OCI-LY7 (cell line): ENCODE data around the gene ZNRF3. TPM values are rescaled to one million over a fixed set of nuclear protein-coding genes. Genes with fewer than 3 reads are reported as not detected.
"Not testable (repeated sequence)": the region's sequence is repeated elsewhere in the genome, so short reads cannot be mapped to it uniquely, and the experiment has no call there.

Experiments used
- BruUV-seq: library from RNA; stranded (reverse); fragments of 400-500 nt; replicated peaks from 2 replicates; lab custom pipeline; 2021; lab: Mats Ljungman, UMichigan
- CTCF ChIA-PET: fragments of 300-600 bp; sonication (Branson Sonifier 250); formaldehyde crosslinking; loops from one replicate; lab custom pipeline; 2022; ENCODE audit warnings: antibody characterized with exemption; ENCODE audit not compliant: unreplicated experiment; lab: Charles Lee
- POLR2A ChIA-PET: fragments of 300-600 bp; sonication (Branson Sonifier 250); formaldehyde crosslinking; loops from one replicate; lab custom pipeline; 2022; ENCODE audit warnings: antibody characterized with exemption; lab: Charles Lee
- DNase-seq: peaks from one replicate; pipeline ENCODE4 v3.0.0-alpha.2; 2015; ENCODE audit warnings: low spot score
- H2AFZ ChIP-seq: fragments of 200-600 bp; sonication (generic), shearing (Covaris generic); 2 replicates; pipeline ENCODE4 v1.6.1; 2014; ENCODE audit warnings: mild to moderate bottlenecking, antibody characterized with exemption, low read length, moderate library complexity
- H3K27ac ChIP-seq: fragments of 200-600 bp; sonication (generic); 2 replicates; pipeline ENCODE4 v1.5.1; 2014; ENCODE audit warnings: mixed run types, low read depth, mild to moderate bottlenecking, moderate library complexity, low read length, inconsistent platforms; ENCODE audit not compliant: poor library complexity, severe bottlenecking
- H3K36me3 ChIP-seq: fragments of 200-600 bp; sonication (generic); 2 replicates; pipeline ENCODE4 v1.6.1; 2014; ENCODE audit warnings: mild to moderate bottlenecking, antibody characterized with exemption, low read length, moderate library complexity, mixed read lengths; ENCODE audit not compliant: insufficient read depth
- H3K4me1 ChIP-seq: fragments of 200-600 bp; sonication (generic); 2 replicates; pipeline ENCODE4 v1.5.1; 2014; ENCODE audit warnings: mild to moderate bottlenecking, low read length; ENCODE audit not compliant: insufficient read depth, poor library complexity, severe bottlenecking
- H3K4me2 ChIP-seq: fragments of 200-600 bp; sonication (generic); 2 replicates; pipeline ENCODE4 v1.6.1; 2014; ENCODE audit warnings: mild to moderate bottlenecking, low read length
- H3K4me3 ChIP-seq: fragments of 200-600 bp; sonication (generic); 2 replicates; pipeline ENCODE4 v1.5.1; 2014; ENCODE audit warnings: mild to moderate bottlenecking, low read depth, low read length; ENCODE audit not compliant: poor library complexity, severe bottlenecking
- H3K79me2 ChIP-seq: fragments of 200-600 bp; sonication (generic); 2 replicates; pipeline ENCODE4 v1.6.1; 2016; ENCODE audit warnings: low read depth, mild to moderate bottlenecking, low read length, moderate library complexity, mixed read lengths; ENCODE audit not compliant: insufficient read depth
- H3K9me2 ChIP-seq: fragments of 200-600 bp; sonication (generic); 2 replicates; pipeline ENCODE4 v1.6.1; 2016; ENCODE audit warnings: mild to moderate bottlenecking, low read length, mixed read lengths; ENCODE audit not compliant: insufficient read depth
- H3K9me3 ChIP-seq: fragments of 200-600 bp; sonication (generic); 2 replicates; pipeline ENCODE4 v1.6.1; 2014; ENCODE audit warnings: mild to moderate bottlenecking, mixed run types, low read length, mixed read lengths
- H4K20me1 ChIP-seq: fragments of 200-600 bp; sonication (generic); 2 replicates; pipeline ENCODE4 v1.6.1; 2014; ENCODE audit warnings: mild to moderate bottlenecking, antibody characterized with exemption, low read length, moderate library complexity, mixed read lengths; ENCODE audit not compliant: insufficient read depth
- EZH2phosphoT487 ChIP-seq: fragments of 200-600 bp; sonication (generic); IDR thresholded peaks from 2 replicates; pipeline ENCODE4 v1.6.1; 2018; ENCODE audit warnings: low read depth, borderline replicate concordance, mild to moderate bottlenecking, mixed run types, antibody characterized with exemption, low read length, moderate library complexity, mixed read lengths
- intact Hi-C: fragments of 100-400 bp; cut with micrococcal nuclease; formaldehyde crosslinking; loops from one replicate; pipeline ENCODE4 v1.10.0; 2022; ENCODE audit not compliant: unreplicated experiment
- total RNA-seq, 2 experiments: library from RNA; depleted of rRNA in 1 of 2; stranded (reverse); fragments of >200 nt in 1 of 2; shearing (Covaris generic) in 1 of 2; gene quantifications; 2 replicates each; pipeline ENCODE4 v1.2.3, GENCODE V29; 2014 to 2022
- TF ChIP-seq, protein P1 (sequence below): fragments of 200-600 bp; sonication (generic); conservative IDR thresholded peaks from 2 replicates; pipeline ENCODE4 v1.5.1; 2014; ENCODE audit warnings: mild to moderate bottlenecking, antibody characterized with exemption, low read length, moderate library complexity, mixed read lengths

Gene ZNRF3
- total RNA-seq, 2 experiments from 2014 or later: 3.6 to 3.9 TPM

DNA sequence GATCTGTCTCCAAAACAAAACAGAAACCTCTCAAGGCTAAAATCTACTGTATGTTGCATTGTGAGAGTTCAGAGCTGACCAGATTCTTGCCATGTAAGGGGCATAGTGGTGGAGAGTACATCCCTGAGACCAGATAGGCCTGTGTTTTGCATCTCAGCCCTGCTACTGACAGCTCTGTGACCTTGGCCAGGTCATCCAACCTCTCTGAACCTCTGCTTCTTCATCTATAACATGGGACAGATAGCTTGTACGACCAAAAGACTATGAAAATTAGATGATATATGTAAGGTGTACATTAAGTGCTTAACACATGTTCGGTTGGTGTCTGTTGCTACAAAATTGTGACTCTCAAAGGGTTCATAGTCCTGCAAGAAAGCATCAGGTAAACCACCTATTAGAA lies 22.9 kb downstream of the ZNRF3 start:
- DNase-seq: no peak
- H2AFZ ChIP-seq: no peak overlapping the region
- intact Hi-C loops: no loop called here
- ChIA-PET POLR2A (interaction anchor here (0.6 to 0.8 kb wide), 4 partner anchors 10 to 185 kb away, joined by 3 read pairs; no protein-coding TSS in a partner anchor), CTCF (interaction anchor here (0.6 to 0.7 kb wide), 2 partner anchors 8 to 159 kb away, joined by 3 to 4 read pairs; no protein-coding TSS in a partner anchor)
- H3K27ac ChIP-seq: no peak overlapping the region
- no peaks in the 10 kb centered on the region for H3K79me2 ChIP-seq
- no peak for TF ChIP-seq EZH2phosphoT487
- TF ChIP-seq, protein P1, sequence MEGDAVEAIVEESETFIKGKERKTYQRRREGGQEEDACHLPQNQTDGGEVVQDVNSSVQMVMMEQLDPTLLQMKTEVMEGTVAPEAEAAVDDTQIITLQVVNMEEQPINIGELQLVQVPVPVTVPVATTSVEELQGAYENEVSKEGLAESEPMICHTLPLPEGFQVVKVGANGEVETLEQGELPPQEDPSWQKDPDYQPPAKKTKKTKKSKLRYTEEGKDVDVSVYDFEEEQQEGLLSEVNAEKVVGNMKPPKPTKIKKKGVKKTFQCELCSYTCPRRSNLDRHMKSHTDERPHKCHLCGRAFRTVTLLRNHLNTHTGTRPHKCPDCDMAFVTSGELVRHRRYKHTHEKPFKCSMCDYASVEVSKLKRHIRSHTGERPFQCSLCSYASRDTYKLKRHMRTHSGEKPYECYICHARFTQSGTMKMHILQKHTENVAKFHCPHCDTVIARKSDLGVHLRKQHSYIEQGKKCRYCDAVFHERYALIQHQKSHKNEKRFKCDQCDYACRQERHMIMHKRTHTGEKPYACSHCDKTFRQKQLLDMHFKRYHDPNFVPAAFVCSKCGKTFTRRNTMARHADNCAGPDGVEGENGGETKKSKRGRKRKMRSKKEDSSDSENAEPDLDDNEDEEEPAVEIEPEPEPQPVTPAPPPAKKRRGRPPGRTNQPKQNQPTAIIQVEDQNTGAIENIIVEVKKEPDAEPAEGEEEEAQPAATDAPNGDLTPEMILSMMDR: no peak
- no peaks in the 10 kb centered on the region for H4K20me1 ChIP-seq
- no peaks in the 10 kb centered on the region for H3K36me3 ChIP-seq
- no peaks in the 10 kb centered on the region for H3K9me2 ChIP-seq
- H3K4me2 ChIP-seq: no peak overlapping the region
- BruUV-seq: no TSS peak
- no peaks in the 10 kb centered on the region for H3K9me3 ChIP-seq
- no peak overlapping the region for H3K4me3 ChIP-seq
- H3K4me1 ChIP-seq: no peaks in the 10 kb centered on the region

DNA sequence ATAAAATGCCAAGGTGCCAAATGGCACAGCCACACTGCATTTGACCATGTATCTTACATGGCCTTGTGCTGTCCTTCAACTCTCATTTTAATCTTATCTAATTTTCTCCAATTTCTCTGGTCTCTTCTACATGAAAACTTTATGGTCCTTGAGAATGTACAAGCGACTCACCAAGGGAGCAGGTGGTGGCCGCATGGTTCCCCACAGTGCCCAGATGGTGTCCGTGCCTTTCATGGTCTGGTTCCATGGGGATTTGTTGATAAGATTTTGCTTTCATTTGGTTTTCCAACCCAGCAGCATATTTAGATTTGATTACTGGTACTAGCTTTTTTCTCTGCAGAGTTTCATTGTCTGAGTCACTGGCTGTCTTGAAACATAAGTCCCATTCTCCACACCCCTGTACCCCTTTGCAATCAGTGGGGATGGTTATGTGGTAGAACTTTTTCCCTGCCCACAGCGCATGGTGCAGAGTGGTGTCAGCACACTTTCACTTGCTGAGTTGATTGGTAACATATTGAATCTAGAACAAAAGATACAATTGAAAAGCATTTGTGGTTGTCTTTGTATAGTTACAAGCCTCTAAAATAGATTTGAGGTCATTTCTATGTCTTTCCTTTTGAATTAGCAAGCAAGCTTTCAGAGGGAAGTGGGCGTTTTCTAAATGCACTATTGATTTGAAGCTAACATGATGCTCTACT lies 24.1 kb downstream of the ZNRF3 start:
- ChIA-PET CTCF (interaction anchor here (0.5 kb wide), 1 partner anchor 1852 kb away, joined by 3 read pairs; no protein-coding TSS in a partner anchor), POLR2A (interaction anchor here (0.6 to 1.3 kb wide), 4 partner anchors 9 to 439 kb away, joined by 3 read pairs; no protein-coding TSS in a partner anchor)
- Histone ChIP-seq H3K9me2 (no peaks in the 10 kb centered on the region), H2AFZ (no peak overlapping the region), H3K4me3 (no peak overlapping the region), H3K36me3 (no peaks in the 10 kb centered on the region), H3K9me3 (no peaks in the 10 kb centered on the region), H3K4me1 (no peaks in the 10 kb centered on the region), H3K79me2 (no peaks in the 10 kb centered on the region), H3K4me2 (no peak overlapping the region), H4K20me1 (no peaks in the 10 kb centered on the region), H3K27ac (no peak overlapping the region)
- intact Hi-C loops: no loop called here
- no peak for DNase-seq
- TF ChIP-seq EZH2phosphoT487: no peak
- TF ChIP-seq, protein P1: no peak
- BruUV-seq: no TSS peak

DNA sequence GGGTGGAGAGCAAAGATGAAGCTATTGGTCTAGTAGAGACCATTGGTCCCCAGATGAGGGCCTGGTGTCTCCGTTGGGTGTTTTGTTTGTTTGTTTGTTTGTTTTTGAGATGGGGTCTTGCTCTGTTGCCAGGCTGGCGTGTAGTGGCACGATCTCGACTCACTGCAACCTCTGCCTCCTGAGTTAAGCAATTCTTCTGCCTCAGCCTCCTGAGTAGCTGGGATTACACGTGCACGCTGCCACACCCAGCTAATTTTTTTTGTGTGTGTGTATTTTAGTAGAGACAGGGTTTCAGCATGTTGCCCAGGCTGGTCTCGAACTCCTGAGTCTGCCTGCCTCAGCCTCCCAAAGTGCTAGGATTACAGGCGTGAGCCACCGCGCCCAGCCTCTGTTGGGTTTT lies 25.4 kb downstream of the ZNRF3 start:
- CTCF ChIA-PET: not testable (repeated sequence)

More for the DNA sequence above, 25.4 kb downstream of the ZNRF3 start:
- H2AFZ ChIP-seq, intact Hi-C loops, H3K4me1 ChIP-seq, H3K4me2 ChIP-seq, H4K20me1 ChIP-seq, DNase-seq, H3K9me3 ChIP-seq, BruUV-seq, H3K27ac ChIP-seq, H3K9me2 ChIP-seq, H3K79me2 ChIP-seq, H3K4me3 ChIP-seq, H3K36me3 ChIP-seq: not testable (repeated sequence)
- POLR2A ChIA-PET: interaction anchor here (0.7 to 1.3 kb wide), 4 partner anchors 9 to 246 kb away, joined by 3 read pairs; no protein-coding TSS in a partner anchor
